Activated CD8-positive, alpha-beta memory T cell treated with anti-CD3 and anti-CD28 coated beads for 48 hours (primary cell): Measurements from ENCODE around the gene NANOS3.
"Not testable (repeated sequence)": the region's sequence is repeated elsewhere in the genome, so short reads cannot be mapped to it uniquely, and the experiment has no call there.

ENCODE experiments used
- DNase-seq, 3 experiments: peaks; one replicate each; pipeline ENCODE4 v3.0.0-alpha.2; 2020; ENCODE audit warnings: low read depth in 2 of 3, low spot score in 2 of 3

Gene NANOS3

DNA sequence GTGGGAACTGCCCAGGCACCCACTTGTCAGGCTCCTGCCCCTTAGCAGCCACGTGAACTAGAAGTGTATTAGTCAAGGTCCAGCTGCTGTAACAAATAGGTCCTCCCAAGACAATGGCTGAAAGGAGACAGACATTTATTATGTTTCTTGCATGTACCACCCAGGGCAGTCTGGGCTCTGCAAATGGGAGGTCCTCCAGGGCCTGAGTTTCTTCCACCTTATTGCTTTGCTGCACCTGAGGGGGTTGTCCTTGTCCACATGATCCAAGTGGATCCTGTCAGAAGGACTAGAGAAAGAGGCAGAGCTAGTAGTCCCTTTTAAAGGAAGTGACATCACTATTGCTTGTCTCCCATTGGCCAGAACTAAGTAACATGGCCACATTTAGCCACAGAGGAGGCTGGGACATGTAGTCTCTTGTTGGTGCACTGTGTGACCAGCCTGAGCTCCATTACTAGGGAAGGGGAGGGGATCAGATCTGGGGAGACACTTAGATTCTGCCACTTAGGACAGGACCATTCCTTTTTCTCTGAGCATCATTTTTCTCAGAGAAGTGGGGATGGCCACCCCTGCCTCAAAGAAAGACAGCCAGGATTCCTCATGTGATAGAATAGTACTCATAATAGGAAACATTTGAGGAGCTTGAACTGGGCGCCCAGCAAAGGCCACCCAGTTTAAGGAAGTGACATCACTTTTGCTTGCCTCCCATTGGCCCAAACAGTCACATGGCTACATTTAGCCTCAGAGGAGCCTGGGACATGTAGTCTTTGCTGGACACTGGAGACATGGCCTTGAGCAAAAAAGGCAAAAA, 44.2 kb downstream of the NANOS3 start:
- DNase-seq = no peak

GRCh38 chr19:13922118-13922517, 45.2 kb downstream of the NANOS3 start:
- DNase-seq = not testable (repeated sequence)

DNA sequence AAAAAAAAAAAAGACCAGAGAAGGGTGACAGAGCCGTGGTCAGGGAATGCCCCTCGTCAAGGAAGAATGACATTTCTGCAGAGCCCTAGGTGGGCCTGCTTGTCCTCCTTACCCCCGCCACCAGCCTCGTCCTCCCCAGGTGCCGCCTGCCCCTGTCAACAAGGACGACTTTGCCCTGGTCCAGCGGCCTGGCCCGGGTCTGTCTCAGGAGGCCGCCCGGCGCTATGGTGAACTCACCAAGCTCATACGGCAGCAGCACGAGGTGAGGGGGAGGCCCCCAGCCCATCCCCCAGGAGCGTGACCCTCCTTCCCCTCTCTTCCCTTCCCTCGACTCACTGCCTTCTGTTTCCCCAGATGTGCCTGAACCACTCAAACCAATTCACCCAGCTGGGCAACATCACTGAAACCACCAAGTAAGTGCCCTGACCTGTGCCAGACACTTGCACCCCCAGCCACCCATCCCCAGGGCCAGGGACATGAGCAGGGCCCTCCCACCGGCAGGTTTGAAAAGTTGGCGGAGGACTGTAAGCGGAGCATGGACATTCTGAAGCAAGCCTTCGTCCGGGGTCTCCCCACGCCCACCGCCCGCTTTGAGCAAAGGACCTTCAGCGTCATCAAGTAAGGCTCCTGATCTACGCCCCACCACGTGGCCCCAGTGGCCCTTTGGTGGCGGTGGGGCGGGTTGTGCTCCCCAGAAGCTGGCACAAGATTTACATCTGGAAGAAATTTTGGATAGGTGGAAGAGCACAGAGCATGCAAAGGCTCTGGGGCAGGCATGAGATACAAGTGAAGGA, 46.5 kb downstream of the NANOS3 start:
- DNase-seq = no peak

GRCh38 chr19:13926010-13926409, 49.1 kb downstream of the NANOS3 start:
- DNase-seq = no peak

GRCh38 chr19:13926715-13927114, 49.8 kb downstream of the NANOS3 start:
- DNase-seq = no peak

- no peak for DNase-seq
Observed at GRCh38 chr19:13929340-13929739, 52.4 kb downstream of the NANOS3 start.

- DNase-seq = no peak
Observed at GRCh38 chr19:13929956-13930355, 53.0 kb downstream of the NANOS3 start.
